ENCODE data around the gene C1QTNF3. TPM values are rescaled to one million over a fixed set of nuclear protein-coding genes. Genes with fewer than 3 reads are reported as not detected.

Gene C1QTNF3
- total RNA-seq, 1 experiment from 2014 or later: 2.1 TPM

DNA sequence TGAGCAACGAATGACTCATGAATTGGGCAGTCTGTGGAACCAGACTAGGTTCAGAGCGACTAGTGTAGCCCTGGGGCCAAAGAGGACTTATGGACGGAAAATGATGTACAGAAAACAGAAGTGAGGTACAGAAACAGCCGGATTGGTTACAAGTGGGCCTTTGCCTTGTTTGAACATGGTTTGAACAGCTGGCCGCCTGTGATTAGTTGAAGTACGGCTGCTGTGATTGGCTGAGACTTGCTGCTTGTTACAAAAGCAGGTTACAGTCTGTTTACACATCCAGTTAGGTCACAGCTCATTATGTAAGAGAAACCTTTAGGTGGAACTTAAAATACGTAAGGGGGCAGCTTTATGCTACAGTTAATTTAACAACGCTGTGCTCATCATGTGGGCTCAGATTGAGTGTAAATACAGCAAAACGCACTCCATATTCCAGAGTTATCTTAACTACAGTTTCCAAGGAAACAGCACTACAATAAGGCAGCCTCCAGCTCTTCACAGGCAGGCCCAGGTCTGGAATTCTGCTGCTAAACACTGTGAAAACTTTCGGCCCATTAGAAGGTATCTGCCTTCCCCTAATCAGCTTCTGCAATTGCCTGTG is 41.7 kb downstream of the C1QTNF3 start (continued):
- TF ChIP-seq, protein P1, sequence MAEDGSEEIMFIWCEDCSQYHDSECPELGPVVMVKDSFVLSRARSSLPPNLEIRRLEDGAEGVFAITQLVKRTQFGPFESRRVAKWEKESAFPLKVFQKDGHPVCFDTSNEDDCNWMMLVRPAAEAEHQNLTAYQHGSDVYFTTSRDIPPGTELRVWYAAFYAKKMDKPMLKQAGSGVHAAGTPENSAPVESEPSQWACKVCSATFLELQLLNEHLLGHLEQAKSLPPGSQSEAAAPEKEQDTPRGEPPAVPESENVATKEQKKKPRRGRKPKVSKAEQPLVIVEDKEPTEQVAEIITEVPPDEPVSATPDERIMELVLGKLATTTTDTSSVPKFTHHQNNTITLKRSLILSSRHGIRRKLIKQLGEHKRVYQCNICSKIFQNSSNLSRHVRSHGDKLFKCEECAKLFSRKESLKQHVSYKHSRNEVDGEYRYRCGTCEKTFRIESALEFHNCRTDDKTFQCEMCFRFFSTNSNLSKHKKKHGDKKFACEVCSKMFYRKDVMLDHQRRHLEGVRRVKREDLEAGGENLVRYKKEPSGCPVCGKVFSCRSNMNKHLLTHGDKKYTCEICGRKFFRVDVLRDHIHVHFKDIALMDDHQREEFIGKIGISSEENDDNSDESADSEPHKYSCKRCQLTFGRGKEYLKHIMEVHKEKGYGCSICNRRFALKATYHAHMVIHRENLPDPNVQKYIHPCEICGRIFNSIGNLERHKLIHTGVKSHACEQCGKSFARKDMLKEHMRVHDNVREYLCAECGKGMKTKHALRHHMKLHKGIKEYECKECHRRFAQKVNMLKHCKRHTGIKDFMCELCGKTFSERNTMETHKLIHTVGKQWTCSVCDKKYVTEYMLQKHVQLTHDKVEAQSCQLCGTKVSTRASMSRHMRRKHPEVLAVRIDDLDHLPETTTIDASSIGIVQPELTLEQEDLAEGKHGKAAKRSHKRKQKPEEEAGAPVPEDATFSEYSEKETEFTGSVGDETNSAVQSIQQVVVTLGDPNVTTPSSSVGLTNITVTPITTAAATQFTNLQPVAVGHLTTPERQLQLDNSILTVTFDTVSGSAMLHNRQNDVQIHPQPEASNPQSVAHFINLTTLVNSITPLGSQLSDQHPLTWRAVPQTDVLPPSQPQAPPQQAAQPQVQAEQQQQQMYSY (CRISPR knock-in tag; IDR thresholded peaks at IDR 0.05): no peak
- TF ChIP-seq, protein P2, sequence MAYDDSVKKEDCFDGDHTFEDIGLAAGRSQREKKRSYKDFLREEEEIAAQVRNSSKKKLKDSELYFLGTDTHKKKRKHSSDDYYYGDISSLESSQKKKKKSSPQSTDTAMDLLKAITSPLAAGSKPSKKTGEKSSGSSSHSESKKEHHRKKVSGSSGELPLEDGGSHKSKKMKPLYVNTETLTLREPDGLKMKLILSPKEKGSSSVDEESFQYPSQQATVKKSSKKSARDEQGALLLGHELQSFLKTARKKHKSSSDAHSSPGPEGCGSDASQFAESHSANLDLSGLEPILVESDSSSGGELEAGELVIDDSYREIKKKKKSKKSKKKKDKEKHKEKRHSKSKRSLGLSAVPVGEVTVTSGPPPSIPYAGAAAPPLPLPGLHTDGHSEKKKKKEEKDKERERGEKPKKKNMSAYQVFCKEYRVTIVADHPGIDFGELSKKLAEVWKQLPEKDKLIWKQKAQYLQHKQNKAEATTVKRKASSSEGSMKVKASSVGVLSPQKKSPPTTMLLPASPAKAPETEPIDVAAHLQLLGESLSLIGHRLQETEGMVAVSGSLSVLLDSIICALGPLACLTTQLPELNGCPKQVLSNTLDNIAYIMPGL (CRISPR knock-in tag; IDR thresholded peaks at IDR 0.05): no peak
- no peak for TF ChIP-seq TP53 (CRISPR knock-in tag; IDR thresholded peaks at IDR 0.05)
- TF ChIP-seq, protein P3, sequence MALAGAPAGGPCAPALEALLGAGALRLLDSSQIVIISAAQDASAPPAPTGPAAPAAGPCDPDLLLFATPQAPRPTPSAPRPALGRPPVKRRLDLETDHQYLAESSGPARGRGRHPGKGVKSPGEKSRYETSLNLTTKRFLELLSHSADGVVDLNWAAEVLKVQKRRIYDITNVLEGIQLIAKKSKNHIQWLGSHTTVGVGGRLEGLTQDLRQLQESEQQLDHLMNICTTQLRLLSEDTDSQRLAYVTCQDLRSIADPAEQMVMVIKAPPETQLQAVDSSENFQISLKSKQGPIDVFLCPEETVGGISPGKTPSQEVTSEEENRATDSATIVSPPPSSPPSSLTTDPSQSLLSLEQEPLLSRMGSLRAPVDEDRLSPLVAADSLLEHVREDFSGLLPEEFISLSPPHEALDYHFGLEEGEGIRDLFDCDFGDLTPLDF (CRISPR knock-in tag; IDR thresholded peaks at IDR 0.05): no peak

DNA sequence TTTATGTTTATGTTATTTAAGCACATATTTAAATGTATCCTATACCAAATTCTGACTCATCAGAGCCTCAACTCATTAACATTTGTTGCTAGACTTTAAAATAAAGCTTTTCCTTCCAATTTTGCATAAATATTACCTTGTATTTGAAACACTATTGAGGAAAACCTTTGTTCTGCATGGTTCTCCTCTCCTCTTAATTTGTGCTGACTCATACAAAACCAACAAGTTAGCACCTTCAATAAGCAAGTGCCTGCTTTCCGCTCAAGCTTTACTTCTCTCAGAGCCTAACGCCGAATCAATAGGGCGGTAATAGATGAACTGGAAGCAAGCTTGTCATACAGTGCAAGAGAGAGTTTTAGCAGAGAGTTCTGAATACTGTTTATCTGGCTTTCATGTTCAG is 43.0 kb downstream of the C1QTNF3 start:
- CTCF ChIA-PET: no interaction called here
- Mint-ChIP-seq H3K4me3 (no peak overlapping the region), H3K27ac (no peak overlapping the region), H3K4me1 (peaks cover 31% of the 10 kb centered on the region), H3K9me3 (no peaks in the 10 kb centered on the region), H3K27me3 (ENCODE audit: low read depth) (no peaks in the 10 kb centered on the region), H3K36me3 (peaks cover 10% of the 10 kb centered on the region)
- DNase-seq (ENCODE audit: low spot score) (no peak), ATAC-seq (no peak)
- TF ChIP-seq, protein P4, sequence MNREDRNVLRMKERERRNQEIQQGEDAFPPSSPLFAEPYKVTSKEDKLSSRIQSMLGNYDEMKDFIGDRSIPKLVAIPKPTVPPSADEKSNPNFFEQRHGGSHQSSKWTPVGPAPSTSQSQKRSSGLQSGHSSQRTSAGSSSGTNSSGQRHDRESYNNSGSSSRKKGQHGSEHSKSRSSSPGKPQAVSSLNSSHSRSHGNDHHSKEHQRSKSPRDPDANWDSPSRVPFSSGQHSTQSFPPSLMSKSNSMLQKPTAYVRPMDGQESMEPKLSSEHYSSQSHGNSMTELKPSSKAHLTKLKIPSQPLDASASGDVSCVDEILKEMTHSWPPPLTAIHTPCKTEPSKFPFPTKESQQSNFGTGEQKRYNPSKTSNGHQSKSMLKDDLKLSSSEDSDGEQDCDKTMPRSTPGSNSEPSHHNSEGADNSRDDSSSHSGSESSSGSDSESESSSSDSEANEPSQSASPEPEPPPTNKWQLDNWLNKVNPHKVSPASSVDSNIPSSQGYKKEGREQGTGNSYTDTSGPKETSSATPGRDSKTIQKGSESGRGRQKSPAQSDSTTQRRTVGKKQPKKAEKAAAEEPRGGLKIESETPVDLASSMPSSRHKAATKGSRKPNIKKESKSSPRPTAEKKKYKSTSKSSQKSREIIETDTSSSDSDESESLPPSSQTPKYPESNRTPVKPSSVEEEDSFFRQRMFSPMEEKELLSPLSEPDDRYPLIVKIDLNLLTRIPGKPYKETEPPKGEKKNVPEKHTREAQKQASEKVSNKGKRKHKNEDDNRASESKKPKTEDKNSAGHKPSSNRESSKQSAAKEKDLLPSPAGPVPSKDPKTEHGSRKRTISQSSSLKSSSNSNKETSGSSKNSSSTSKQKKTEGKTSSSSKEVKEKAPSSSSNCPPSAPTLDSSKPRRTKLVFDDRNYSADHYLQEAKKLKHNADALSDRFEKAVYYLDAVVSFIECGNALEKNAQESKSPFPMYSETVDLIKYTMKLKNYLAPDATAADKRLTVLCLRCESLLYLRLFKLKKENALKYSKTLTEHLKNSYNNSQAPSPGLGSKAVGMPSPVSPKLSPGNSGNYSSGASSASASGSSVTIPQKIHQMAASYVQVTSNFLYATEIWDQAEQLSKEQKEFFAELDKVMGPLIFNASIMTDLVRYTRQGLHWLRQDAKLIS (CRISPR knock-in tag; IDR thresholded peaks at IDR 0.05; ENCODE audit: borderline replicate concordance): no peak
- no peak for TF ChIP-seq NFYB (CRISPR knock-in tag; conservative IDR thresholded peaks at IDR 0.05; ENCODE audit: low read depth)
- no peak for TF ChIP-seq ZNF423 (CRISPR knock-in tag; IDR thresholded peaks at IDR 0.05)
- no peak for TF ChIP-seq ZNF232 (CRISPR knock-in tag; IDR thresholded peaks at IDR 0.05)
- TF ChIP-seq ETV6 (CRISPR knock-in tag; IDR thresholded peaks at IDR 0.05): no peak
- no peak for TF ChIP-seq SMAD3 (CRISPR knock-in tag; IDR thresholded peaks at IDR 0.05; ENCODE audit: borderline replicate concordance)
- TF ChIP-seq ZBTB21 (CRISPR knock-in tag; IDR thresholded peaks at IDR 0.05; ENCODE audit: borderline replicate concordance): no peak
- TF ChIP-seq, protein P5, sequence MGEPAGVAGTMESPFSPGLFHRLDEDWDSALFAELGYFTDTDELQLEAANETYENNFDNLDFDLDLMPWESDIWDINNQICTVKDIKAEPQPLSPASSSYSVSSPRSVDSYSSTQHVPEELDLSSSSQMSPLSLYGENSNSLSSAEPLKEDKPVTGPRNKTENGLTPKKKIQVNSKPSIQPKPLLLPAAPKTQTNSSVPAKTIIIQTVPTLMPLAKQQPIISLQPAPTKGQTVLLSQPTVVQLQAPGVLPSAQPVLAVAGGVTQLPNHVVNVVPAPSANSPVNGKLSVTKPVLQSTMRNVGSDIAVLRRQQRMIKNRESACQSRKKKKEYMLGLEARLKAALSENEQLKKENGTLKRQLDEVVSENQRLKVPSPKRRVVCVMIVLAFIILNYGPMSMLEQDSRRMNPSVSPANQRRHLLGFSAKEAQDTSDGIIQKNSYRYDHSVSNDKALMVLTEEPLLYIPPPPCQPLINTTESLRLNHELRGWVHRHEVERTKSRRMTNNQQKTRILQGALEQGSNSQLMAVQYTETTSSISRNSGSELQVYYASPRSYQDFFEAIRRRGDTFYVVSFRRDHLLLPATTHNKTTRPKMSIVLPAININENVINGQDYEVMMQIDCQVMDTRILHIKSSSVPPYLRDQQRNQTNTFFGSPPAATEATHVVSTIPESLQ (CRISPR knock-in tag; IDR thresholded peaks at IDR 0.05): no peak
- TF ChIP-seq RELA (CRISPR knock-in tag; IDR thresholded peaks at IDR 0.05; ENCODE audit: borderline replicate concordance): no peak
- POLR2A ChIA-PET: no interaction called here

Measured in WTC11 (cell line).